Tongue (tissue), 2 donors: ENCODE data around the gene SEMA4F. TPM values are rescaled to one million over a fixed set of nuclear protein-coding genes. Genes with fewer than 3 reads are reported as not detected.
A peak's percentile ranks its signal among the peaks of the same experiment; 100 is the strongest.

Experiments
- DNase-seq: peaks from one replicate; pipeline ENCODE4 v3.0.0-alpha.2; 2015
- total RNA-seq: library from RNA; depleted of rRNA; stranded (reverse); fragments of >200 nt; gene quantifications from one replicate; pipeline ENCODE4 v1.2.3, GENCODE V29; 2014

SEMA4F gene
- total RNA-seq, 1 donor from 2014 or later = 3.3 TPM

- no peak for DNase-seq
Measured at GRCh38 chr2:74670263-74670662, 16.2 kb downstream of the SEMA4F start.

- DNase-seq = no peak
Measured at GRCh38 chr2:74671479-74671878, 17.4 kb downstream of the SEMA4F start.

- DNase-seq = no peak
Measured at GRCh38 chr2:74673826-74674528, 19.9 kb downstream of the SEMA4F start.

GRCh38 chr2:74675090-74675489 lies 21.0 kb downstream of the SEMA4F start:
- DNase-seq = no peak

- DNase-seq = no peak
Measured at GRCh38 chr2:74676331-74676730, 22.3 kb downstream of the SEMA4F start.

GRCh38 chr2:74679615-74680014 lies 25.6 kb downstream of the SEMA4F start:
- no peak for DNase-seq

GRCh38 chr2:74682501-74682900 lies 28.5 kb downstream of the SEMA4F start:
- no peak for DNase-seq

- no peak for DNase-seq
Measured at GRCh38 chr2:74685408-74685807, 31.4 kb downstream of the SEMA4F start.

- no peak for DNase-seq
Measured at GRCh38 chr2:74688881-74689280, 34.8 kb downstream of the SEMA4F start.

- no peak for DNase-seq
Measured at GRCh38 chr2:74689671-74690070, 35.6 kb downstream of the SEMA4F start.

GRCh38 chr2:74690571-74690970 lies 36.5 kb downstream of the SEMA4F start:
- DNase-seq = peak; percentile 64

GRCh38 chr2:74691929-74692328 lies 37.9 kb downstream of the SEMA4F start:
- no peak for DNase-seq

GRCh38 chr2:74693213-74693612 lies 39.2 kb downstream of the SEMA4F start:
- DNase-seq = no peak

- DNase-seq = no peak
Measured at GRCh38 chr2:74693668-74694067, 39.6 kb downstream of the SEMA4F start.

GRCh38 chr2:74694281-74694680 lies 40.2 kb downstream of the SEMA4F start:
- DNase-seq = no peak

GRCh38 chr2:74695663-74696062 lies 41.6 kb downstream of the SEMA4F start:
- DNase-seq = no peak

- DNase-seq = no peak
Measured at GRCh38 chr2:74696829-74697228, 42.8 kb downstream of the SEMA4F start.

- DNase-seq = no peak
Measured at GRCh38 chr2:74700643-74701372, 46.8 kb downstream of the SEMA4F start.

GRCh38 chr2:74702001-74702715 lies 48.1 kb downstream of the SEMA4F start:
- peak; percentile 19 for DNase-seq

- DNase-seq = no peak
Measured at GRCh38 chr2:74703373-74703772, 49.3 kb downstream of the SEMA4F start.

GRCh38 chr2:74704216-74704615 lies 50.2 kb downstream of the SEMA4F start:
- DNase-seq = no peak

GRCh38 chr2:74706741-74707140 lies 52.7 kb downstream of the SEMA4F start:
- no peak for DNase-seq

GRCh38 chr2:74707837-74708236 lies 53.8 kb downstream of the SEMA4F start:
- DNase-seq = no peak
